ENCODE measurements around the gene STXBP5.

DNA sequence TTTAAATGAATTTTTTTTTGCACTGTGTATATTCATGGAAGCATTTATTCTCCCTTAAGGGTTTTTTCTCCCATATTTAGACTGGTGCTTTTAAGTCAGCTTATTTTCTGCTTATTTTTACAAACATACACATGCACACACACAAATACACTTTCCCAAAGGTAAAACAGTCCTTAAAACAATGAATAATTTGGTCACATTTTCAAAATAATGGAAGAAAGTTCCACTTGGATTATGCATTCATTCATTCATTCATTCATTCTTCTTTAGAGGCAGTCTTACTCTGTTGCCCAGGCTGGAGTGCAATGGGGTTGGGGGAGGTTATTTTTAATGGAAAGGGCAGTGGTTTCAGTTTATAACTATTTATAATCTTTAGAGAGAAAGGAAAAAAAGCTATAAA is 69.8 kb downstream of the STXBP5 start:
- TF ChIP-seq, protein P1, sequence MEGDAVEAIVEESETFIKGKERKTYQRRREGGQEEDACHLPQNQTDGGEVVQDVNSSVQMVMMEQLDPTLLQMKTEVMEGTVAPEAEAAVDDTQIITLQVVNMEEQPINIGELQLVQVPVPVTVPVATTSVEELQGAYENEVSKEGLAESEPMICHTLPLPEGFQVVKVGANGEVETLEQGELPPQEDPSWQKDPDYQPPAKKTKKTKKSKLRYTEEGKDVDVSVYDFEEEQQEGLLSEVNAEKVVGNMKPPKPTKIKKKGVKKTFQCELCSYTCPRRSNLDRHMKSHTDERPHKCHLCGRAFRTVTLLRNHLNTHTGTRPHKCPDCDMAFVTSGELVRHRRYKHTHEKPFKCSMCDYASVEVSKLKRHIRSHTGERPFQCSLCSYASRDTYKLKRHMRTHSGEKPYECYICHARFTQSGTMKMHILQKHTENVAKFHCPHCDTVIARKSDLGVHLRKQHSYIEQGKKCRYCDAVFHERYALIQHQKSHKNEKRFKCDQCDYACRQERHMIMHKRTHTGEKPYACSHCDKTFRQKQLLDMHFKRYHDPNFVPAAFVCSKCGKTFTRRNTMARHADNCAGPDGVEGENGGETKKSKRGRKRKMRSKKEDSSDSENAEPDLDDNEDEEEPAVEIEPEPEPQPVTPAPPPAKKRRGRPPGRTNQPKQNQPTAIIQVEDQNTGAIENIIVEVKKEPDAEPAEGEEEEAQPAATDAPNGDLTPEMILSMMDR (IDR thresholded peaks at IDR 0.05), result no peak
- TF ChIP-seq EP300 (IDR thresholded peaks at IDR 0.05), result no peak
